ENCODE data around the gene FHOD3. TPM values are rescaled to one million over a fixed set of nuclear protein-coding genes. Genes with fewer than 3 reads are reported as not detected.

FHOD3 gene
- total and polyA plus RNA-seq, 10 donors = 1.2 to 2.7 (median 1.9) TPM

- Histone ChIP-seq H3K36me3 (no peaks in the 10 kb centered on the region), H3K4me1 (no peaks in the 10 kb centered on the region), H3K27ac (no peak overlapping the region), H3K9me3 (no peaks in the 10 kb centered on the region), H3K4me3 (no peak overlapping the region), H3K27me3 (replicated peaks in 1 of 7) (no peaks in the 10 kb centered on the region)
- no peak for DNase-seq
- intact Hi-C loops (cut with DNase I; ENCODE audit: low total_unique reads) = no loop called here
- 85 to 91% (median 86%) methylated on average over 5 of the region's 5 CpGs for WGBS, 5 donors
- no peak for TF ChIP-seq POLR2AphosphoS5 (IDR thresholded peaks at IDR 0.05)
- no peak for TF ChIP-seq CTCF (IDR thresholded peaks at IDR 0.05 in 8 of 11, conservative IDR thresholded peaks at IDR 0.05 in 3 of 11)
- no peak for TF ChIP-seq POLR2A (IDR thresholded peaks at IDR 0.05)
Observed at GRCh38 chr18:36592282-36592681, 294.8 kb downstream of the FHOD3 start.

GRCh38 chr18:36593001-36593400, 295.5 kb downstream of the FHOD3 start:
- intact Hi-C loops (cut with DNase I; ENCODE audit: low total_unique reads) = no loop called here

GRCh38 chr18:36593641-36594040, 296.1 kb downstream of the FHOD3 start:
- no peaks in the 10 kb centered on the region for H3K36me3 ChIP-seq
- intact Hi-C loops (cut with DNase I; ENCODE audit: low total_unique reads) = no loop called here
- 88 to 95% (median 91%) methylated on average over 6 of the region's 6 CpGs for WGBS, 5 donors
- TF ChIP-seq POLR2AphosphoS5 (IDR thresholded peaks at IDR 0.05) (no peak), POLR2A (IDR thresholded peaks at IDR 0.05) (no peak), CTCF (IDR thresholded peaks at IDR 0.05 in 8 of 11, conservative IDR thresholded peaks at IDR 0.05 in 3 of 11) (no peak)
- no peak overlapping the region for H3K4me3 ChIP-seq
- H3K4me1 ChIP-seq = no peaks in the 10 kb centered on the region
- no peak for DNase-seq
- no peaks in the 10 kb centered on the region for H3K9me3 ChIP-seq
- H3K27me3 ChIP-seq (replicated peaks in 1 of 7) = no peaks in the 10 kb centered on the region
- no peak overlapping the region for H3K27ac ChIP-seq

More at GRCh38 chr18:36593001-36593400, 295.5 kb downstream of the FHOD3 start:
- Histone ChIP-seq H3K4me1 (no peaks in the 10 kb centered on the region), H3K27ac (no peak overlapping the region), H3K27me3 (replicated peaks in 1 of 7) (no peaks in the 10 kb centered on the region), H3K4me3 (no peak overlapping the region), H3K9me3 (no peaks in the 10 kb centered on the region), H3K36me3 (no peaks in the 10 kb centered on the region)
- no peak for DNase-seq
- no peak for TF ChIP-seq CTCF (IDR thresholded peaks at IDR 0.05 in 8 of 11, conservative IDR thresholded peaks at IDR 0.05 in 3 of 11)
- TF ChIP-seq POLR2A (IDR thresholded peaks at IDR 0.05) = no peak
- TF ChIP-seq POLR2AphosphoS5 (IDR thresholded peaks at IDR 0.05) = no peak

- intact Hi-C loops (cut with DNase I; ENCODE audit: low total_unique reads) = no loop called here
- no peak for TF ChIP-seq POLR2A (IDR thresholded peaks at IDR 0.05)
- no peak for TF ChIP-seq CTCF (IDR thresholded peaks at IDR 0.05 in 8 of 11, conservative IDR thresholded peaks at IDR 0.05 in 3 of 11)
- no peak for TF ChIP-seq POLR2AphosphoS5 (IDR thresholded peaks at IDR 0.05)
- DNase-seq = no peak
- Histone ChIP-seq H3K9me3 (no peaks in the 10 kb centered on the region), H3K4me1 (no peaks in the 10 kb centered on the region), H3K27ac (no peak overlapping the region), H3K4me3 (no peak overlapping the region), H3K36me3 (no peaks in the 10 kb centered on the region), H3K27me3 (replicated peaks in 1 of 7) (no peaks in the 10 kb centered on the region)
- WGBS, 5 donors = 85 to 94% (median 88%) methylated on average over 9 of the region's 9 CpGs
Observed at GRCh38 chr18:36594621-36595020, 297.1 kb downstream of the FHOD3 start.

All from spleen (tissue), 11 donors.